T-helper 1 cell (primary cell): Measurements from ENCODE around the gene FBXL7.

Experiments
- DNase-seq, 5 donors: peaks; one replicate each; pipeline ENCODE4 v3.0.0-alpha.2; 2012 to 2020

The FBXL7 gene

GRCh38 chr5:15680455-15680854, 180.5 kb downstream of the FBXL7 start:
- no peak for DNase-seq

DNA sequence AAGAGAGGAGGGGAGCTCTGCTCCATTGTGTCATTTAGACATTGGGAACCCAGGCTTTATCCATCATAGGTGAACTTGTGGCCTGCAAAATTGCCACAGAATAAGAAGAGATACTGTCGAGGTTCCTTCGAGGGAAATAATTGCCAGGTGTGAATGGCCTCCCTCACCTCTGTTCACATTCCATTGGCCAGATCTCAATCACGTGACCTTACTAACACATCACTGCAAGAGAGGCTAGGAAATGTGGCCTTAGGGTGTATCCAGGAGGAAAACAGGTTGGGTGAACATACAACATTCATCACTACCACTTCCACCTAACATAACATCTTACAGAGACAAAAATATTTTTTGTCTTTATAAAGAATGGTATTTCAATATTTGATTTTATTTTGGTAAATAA, 182.1 kb downstream of the FBXL7 start:
- no peak for DNase-seq

DNA sequence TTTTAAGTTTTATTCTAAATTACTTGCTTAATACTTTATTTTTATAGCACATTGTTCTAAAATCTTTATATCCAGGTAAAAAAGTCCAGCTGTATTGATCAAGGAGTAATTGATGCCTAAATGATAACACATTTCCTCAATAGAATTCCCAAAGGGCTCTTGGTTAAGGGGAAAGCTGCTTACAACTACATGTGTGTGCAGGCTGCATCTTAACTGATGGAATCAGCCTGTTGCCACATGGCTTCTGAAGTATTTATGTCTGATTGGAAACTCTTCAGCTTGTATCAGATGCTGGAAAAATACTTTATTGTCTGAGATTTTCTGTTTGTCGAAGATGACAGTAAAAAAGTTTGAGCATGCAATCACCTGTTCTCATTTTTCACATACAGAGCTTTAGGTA, 182.6 kb downstream of the FBXL7 start:
- no peak for DNase-seq

DNA sequence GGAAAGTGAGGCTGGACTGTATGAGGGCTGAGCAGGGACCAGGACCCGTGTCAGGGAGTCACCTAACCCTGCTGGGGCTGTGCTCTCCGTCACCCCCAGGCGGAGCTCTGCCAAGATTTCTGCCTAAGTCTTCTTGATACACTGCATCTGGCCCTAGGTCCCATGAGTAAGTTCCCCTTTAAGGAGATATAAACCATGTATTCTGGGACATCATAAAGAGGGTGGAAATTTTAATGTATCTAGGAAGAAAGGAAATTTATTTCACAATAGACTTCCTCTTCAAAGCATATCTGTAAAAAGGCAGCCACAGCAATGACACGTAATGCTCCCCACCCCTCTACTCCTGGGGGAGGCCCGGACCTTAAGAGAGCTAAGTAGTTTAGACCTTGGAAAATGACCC, 183.4 kb downstream of the FBXL7 start:
- DNase-seq, result no peak

DNA sequence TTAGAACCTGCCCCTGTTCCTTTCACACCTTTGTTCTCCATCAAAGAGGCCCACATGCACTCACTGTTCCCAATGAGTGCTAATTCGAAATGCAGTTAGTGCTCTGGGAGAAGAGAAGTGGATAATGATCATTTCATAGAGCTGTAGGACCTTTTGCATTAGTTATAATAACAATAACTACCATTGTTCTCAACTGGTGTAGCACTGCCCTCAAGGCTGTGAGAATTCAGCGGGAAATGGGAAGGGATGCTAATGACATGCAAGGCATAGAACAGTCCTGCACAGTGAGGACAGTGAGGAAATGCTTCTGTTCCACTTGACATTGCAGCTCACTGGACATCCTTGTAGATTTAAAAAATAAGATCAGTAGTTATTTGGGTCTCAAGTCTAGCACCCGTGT, 187.4 kb downstream of the FBXL7 start:
- DNase-seq, result no peak

- DNase-seq, result no peak
Measured at GRCh38 chr5:15689836-15690235, 189.9 kb downstream of the FBXL7 start.

GRCh38 chr5:15690611-15691010, 190.6 kb downstream of the FBXL7 start:
- DNase-seq, result no peak

DNA sequence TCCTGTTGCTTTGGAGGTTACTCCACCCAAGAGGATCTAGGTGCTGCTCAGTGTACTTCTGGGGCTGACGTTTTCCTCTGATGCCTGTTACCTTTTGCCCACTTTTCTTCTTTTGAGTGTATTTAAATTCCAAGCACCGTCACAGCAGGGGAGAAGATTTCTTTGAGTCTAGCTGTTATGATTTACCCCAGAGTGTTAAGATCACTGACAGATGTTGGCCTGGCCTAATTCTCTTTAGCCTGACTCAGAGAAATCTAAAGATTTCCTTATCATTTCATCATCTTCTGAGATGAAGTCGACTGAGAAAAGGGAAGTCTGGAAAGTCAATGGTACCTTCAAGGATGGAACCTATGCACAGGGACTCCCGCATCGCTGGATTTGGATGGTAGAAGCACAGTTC, 191.5 kb downstream of the FBXL7 start:
- no peak for DNase-seq

- no peak for DNase-seq
Measured at GRCh38 chr5:15692706-15693381, 192.9 kb downstream of the FBXL7 start.

DNA sequence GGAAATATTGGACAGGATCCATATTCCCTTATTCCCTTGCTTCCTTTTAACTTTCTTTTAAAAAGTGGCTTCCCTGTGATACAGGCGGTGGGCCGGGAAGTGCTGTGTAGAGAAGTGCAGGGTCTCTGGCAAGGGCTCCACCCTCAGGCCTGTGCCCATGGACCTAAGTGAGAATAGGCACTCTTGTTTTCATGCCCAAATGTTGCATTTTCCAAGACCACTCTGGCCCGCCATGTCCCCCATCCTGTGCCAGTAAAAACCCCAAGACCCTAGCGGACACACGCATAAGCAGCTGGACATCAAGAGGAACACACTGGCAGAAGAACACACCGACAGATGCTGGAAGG, 193.4 kb downstream of the FBXL7 start:
- DNase-seq, result no peak

DNA sequence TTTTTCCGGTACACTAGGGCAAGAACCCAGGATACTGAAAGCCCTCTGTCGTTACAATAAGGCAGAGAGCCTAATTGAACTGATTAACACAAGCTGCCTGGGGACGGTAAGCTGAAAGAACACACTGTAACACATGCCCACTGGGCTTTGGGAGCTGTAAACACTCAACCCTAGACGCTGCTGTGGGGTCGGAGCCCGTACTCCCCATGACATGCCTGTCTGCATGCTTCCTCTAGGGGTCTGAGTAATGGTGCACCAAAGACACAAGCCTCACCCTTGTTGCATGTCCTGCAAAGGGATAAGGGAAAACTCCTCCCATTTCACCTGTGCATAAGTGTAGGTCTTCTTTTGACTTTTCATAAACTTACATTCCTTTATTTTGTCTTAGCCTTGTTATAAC, 194.0 kb downstream of the FBXL7 start:
- DNase-seq, result no peak

- no peak for DNase-seq
Measured at GRCh38 chr5:15694696-15695214, 194.8 kb downstream of the FBXL7 start.

DNA sequence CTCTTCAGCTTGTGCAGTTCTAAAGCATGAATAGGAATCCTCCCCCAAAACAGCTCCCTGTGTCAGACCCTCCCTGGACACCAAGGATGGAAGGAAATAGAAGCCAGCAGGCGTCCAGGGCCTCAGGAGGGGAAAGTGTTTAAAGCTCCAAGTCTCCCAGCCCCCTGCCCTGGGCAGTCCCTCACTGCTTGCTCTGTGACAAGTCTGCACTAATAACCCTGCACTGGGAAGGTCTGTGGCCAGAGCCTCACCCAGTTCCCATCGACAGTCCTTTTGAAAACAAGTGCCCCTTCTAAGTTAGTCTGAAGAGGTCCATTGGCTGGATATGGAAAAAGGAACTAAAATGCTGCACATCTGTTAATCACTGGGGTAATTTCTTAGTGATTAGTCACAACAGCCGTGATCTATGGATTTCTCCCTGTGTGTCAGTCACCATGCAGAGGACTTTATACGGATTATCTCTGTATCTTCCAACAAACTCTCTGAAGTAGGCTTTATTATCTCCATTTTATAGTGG, 195.3 kb downstream of the FBXL7 start:
- no peak for DNase-seq

- no peak for DNase-seq
Measured at GRCh38 chr5:15700373-15700772, 200.4 kb downstream of the FBXL7 start.

GRCh38 chr5:15702102-15702501, 202.1 kb downstream of the FBXL7 start:
- no peak for DNase-seq

DNA sequence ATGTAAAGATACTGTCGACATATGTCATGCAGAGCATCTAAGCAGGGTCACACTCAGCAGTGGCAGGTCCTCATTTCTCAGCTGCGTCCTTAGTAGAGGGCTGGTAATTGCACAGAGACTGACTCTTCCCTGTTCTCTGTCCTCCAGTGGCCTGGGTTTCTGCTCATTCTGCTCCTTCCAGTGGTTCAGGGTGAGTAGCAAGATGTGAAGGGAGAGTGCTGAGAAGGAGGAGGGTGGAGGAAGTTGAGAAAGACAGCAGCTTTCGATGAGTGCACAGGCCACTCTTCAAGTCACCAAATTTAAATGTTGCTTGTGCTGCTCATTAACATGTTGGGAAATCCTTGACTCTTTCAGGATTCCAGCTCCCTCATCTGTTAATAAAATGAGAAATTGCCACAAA, 203.9 kb downstream of the FBXL7 start:
- DNase-seq, result no peak

DNA sequence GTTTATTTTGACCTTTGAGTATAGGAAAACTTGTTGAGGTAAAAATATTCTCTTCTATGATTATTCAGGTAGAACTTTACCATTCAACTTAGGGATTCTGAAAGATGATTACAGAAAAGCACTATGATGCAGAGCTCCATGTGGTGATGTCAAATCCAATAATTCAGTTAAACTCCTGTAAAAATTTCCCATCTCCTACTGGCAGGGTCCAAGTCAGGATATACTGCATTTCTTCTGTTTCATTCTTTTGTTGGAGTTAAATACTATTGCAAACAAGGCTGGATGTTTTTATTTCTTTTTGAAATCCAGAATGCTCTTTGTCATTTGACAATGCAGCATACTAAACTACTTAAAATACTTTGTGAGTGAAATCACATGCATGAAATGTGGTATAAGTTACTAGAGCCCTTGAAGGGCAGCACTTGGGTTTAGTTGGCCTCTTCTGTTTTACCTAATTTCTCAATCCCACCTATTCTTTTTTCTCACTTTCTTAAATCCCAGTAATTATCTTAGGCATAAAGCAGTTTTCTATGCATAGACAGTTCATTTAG, 204.5 kb downstream of the FBXL7 start:
- DNase-seq, result no peak

- no peak for DNase-seq
Measured at GRCh38 chr5:15707631-15708030, 207.7 kb downstream of the FBXL7 start.

DNA sequence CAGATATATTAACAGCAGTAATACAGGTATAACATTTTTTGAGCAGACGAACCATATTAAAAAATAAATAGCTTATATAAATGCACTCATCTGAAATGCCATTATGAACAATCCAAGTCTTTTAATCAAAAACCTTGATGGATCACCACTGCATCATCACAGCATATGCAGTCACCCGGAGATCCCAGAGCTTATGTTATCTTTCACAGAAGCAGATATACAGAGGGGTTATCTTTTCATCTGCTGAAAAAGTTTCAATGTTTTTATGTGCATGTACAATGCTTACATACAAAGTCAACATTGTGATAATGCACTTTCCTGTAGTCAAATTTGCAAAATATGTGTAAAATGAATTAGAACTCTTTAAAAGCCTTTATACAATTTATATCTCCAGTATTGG, 211.9 kb downstream of the FBXL7 start:
- no peak for DNase-seq

DNA sequence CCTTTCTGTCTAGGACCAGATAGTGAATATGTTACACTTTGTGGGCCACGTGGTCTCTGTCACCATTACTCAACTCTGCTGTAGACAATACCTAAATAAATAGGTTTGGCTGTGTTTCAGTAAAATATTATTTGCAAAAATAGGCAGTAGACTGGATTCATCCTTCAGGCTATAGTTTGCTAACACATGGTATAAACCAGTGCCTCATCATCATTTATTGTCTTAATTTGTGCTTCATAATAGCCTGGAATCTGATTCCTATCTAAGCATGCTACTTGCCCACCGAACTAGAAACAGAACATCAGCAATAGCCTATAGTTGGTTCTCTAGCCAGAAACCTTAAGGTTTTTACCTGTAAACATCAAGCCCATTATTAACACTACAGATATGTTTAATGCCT, 215.6 kb downstream of the FBXL7 start:
- DNase-seq, result no peak

GRCh38 chr5:15715967-15716366, 216.0 kb downstream of the FBXL7 start:
- DNase-seq, result no peak

- no peak for DNase-seq
Measured at GRCh38 chr5:15717001-15717400, 217.0 kb downstream of the FBXL7 start.

- no peak for DNase-seq
Measured at GRCh38 chr5:15718421-15719179, 218.6 kb downstream of the FBXL7 start.

GRCh38 chr5:15719784-15720183, 219.8 kb downstream of the FBXL7 start:
- no peak for DNase-seq
